ENCODE data around the gene SIMC1.
"Not testable (repeated sequence)": the region's sequence is repeated elsewhere in the genome, so short reads cannot be mapped to it uniquely, and the experiment has no call there.

Gene SIMC1

GRCh38 chr5:176195487-176196207 is 42.6 kb upstream of the SIMC1 start:
- H3K4me2 ChIP-seq (ENCODE audit: low read depth, low read length, poor library complexity, severe bottlenecking); H4K20me1 ChIP-seq (ENCODE audit: low read depth, low read length); H2AFZ ChIP-seq (ENCODE audit: low read depth, low read length, severe bottlenecking); H3K9me2 ChIP-seq (replicated peaks; ENCODE audit: insufficient read depth, low read length); H3K9ac ChIP-seq (ENCODE audit: low read length); H3K27ac ChIP-seq (ENCODE audit: low read depth, low read length); H3K4me3 ChIP-seq (ENCODE audit: insufficient read depth, low read length, poor library complexity, severe bottlenecking); H3K79me2 ChIP-seq (ENCODE audit: insufficient read depth, low read length); H3K36me3 ChIP-seq (ENCODE audit: low read length); H3K27me3 ChIP-seq (ENCODE audit: low read length); H3K9me3 ChIP-seq (ENCODE audit: insufficient read depth, low read length); H3F3A ChIP-seq (ENCODE audit: insufficient read depth): not testable (repeated sequence)

GRCh38 chr5:176196781-176197180 is 41.4 kb upstream of the SIMC1 start:
- not testable (repeated sequence) for H3K9me2 ChIP-seq (replicated peaks; ENCODE audit: insufficient read depth, low read length); H3K79me2 ChIP-seq (ENCODE audit: insufficient read depth, low read length); H3K36me3 ChIP-seq (ENCODE audit: low read length); H3F3A ChIP-seq (ENCODE audit: insufficient read depth); H3K4me3 ChIP-seq (ENCODE audit: insufficient read depth, low read length, poor library complexity, severe bottlenecking); H3K9me3 ChIP-seq (ENCODE audit: insufficient read depth, low read length); H3K4me2 ChIP-seq (ENCODE audit: low read depth, low read length, poor library complexity, severe bottlenecking); H3K27ac ChIP-seq (ENCODE audit: low read depth, low read length); H4K20me1 ChIP-seq (ENCODE audit: low read depth, low read length); H3K9ac ChIP-seq (ENCODE audit: low read length); H2AFZ ChIP-seq (ENCODE audit: low read depth, low read length, severe bottlenecking); H3K27me3 ChIP-seq (ENCODE audit: low read length)

- not testable (repeated sequence) for H3K9me3 ChIP-seq (ENCODE audit: insufficient read depth, low read length); H3K27me3 ChIP-seq (ENCODE audit: low read length); H3K27ac ChIP-seq (ENCODE audit: low read depth, low read length); H3K9ac ChIP-seq (ENCODE audit: low read length); H2AFZ ChIP-seq (ENCODE audit: low read depth, low read length, severe bottlenecking); H3F3A ChIP-seq (ENCODE audit: insufficient read depth); H3K79me2 ChIP-seq (ENCODE audit: insufficient read depth, low read length); H3K4me3 ChIP-seq (ENCODE audit: insufficient read depth, low read length, poor library complexity, severe bottlenecking); H3K36me3 ChIP-seq (ENCODE audit: low read length); H4K20me1 ChIP-seq (ENCODE audit: low read depth, low read length); H3K4me2 ChIP-seq (ENCODE audit: low read depth, low read length, poor library complexity, severe bottlenecking); H3K9me2 ChIP-seq (replicated peaks; ENCODE audit: insufficient read depth, low read length)
Measured at GRCh38 chr5:176197234-176197858, 40.9 kb upstream of the SIMC1 start.

- H3K36me3 ChIP-seq (ENCODE audit: low read length); H3K9me3 ChIP-seq (ENCODE audit: insufficient read depth, low read length); H3K79me2 ChIP-seq (ENCODE audit: insufficient read depth, low read length); H3K9ac ChIP-seq (ENCODE audit: low read length); H3K4me2 ChIP-seq (ENCODE audit: low read depth, low read length, poor library complexity, severe bottlenecking); H3K4me3 ChIP-seq (ENCODE audit: insufficient read depth, low read length, poor library complexity, severe bottlenecking); H4K20me1 ChIP-seq (ENCODE audit: low read depth, low read length); H3K9me2 ChIP-seq (replicated peaks; ENCODE audit: insufficient read depth, low read length); H3K27ac ChIP-seq (ENCODE audit: low read depth, low read length); H3F3A ChIP-seq (ENCODE audit: insufficient read depth); H2AFZ ChIP-seq (ENCODE audit: low read depth, low read length, severe bottlenecking); H3K27me3 ChIP-seq (ENCODE audit: low read length): not testable (repeated sequence)
Measured at GRCh38 chr5:176198299-176198698, 39.9 kb upstream of the SIMC1 start.

GRCh38 chr5:176198991-176199733 is 39.1 kb upstream of the SIMC1 start:
- H3K36me3 ChIP-seq (ENCODE audit: low read length); H3K9ac ChIP-seq (ENCODE audit: low read length); H3K27me3 ChIP-seq (ENCODE audit: low read length); H4K20me1 ChIP-seq (ENCODE audit: low read depth, low read length); H3K4me2 ChIP-seq (ENCODE audit: low read depth, low read length, poor library complexity, severe bottlenecking); H3K9me3 ChIP-seq (ENCODE audit: insufficient read depth, low read length); H3K79me2 ChIP-seq (ENCODE audit: insufficient read depth, low read length); H2AFZ ChIP-seq (ENCODE audit: low read depth, low read length, severe bottlenecking); H3K9me2 ChIP-seq (replicated peaks; ENCODE audit: insufficient read depth, low read length); H3K27ac ChIP-seq (ENCODE audit: low read depth, low read length); H3K4me3 ChIP-seq (ENCODE audit: insufficient read depth, low read length, poor library complexity, severe bottlenecking); H3F3A ChIP-seq (ENCODE audit: insufficient read depth): not testable (repeated sequence)

GRCh38 chr5:176199803-176200399 is 38.3 kb upstream of the SIMC1 start:
- H3K27me3 ChIP-seq (ENCODE audit: low read length); H3K4me2 ChIP-seq (ENCODE audit: low read depth, low read length, poor library complexity, severe bottlenecking); H3K9ac ChIP-seq (ENCODE audit: low read length); H3K4me3 ChIP-seq (ENCODE audit: insufficient read depth, low read length, poor library complexity, severe bottlenecking); H3F3A ChIP-seq (ENCODE audit: insufficient read depth); H2AFZ ChIP-seq (ENCODE audit: low read depth, low read length, severe bottlenecking); H4K20me1 ChIP-seq (ENCODE audit: low read depth, low read length); H3K79me2 ChIP-seq (ENCODE audit: insufficient read depth, low read length); H3K27ac ChIP-seq (ENCODE audit: low read depth, low read length); H3K36me3 ChIP-seq (ENCODE audit: low read length); H3K9me3 ChIP-seq (ENCODE audit: insufficient read depth, low read length); H3K9me2 ChIP-seq (replicated peaks; ENCODE audit: insufficient read depth, low read length): not testable (repeated sequence)
